Measurements from ENCODE around the gene HCN3. TPM values are rescaled to one million over a fixed set of nuclear protein-coding genes. Genes with fewer than 3 reads are reported as not detected.
A peak's percentile ranks its signal among the peaks of the same experiment; 100 is the strongest.

The HCN3 gene
- total and polyA plus RNA-seq, 2 of the 13 experiments (the other 11 are each of a cell fraction or from before 2014, with no cell fraction given) = 2.4 to 10.2 TPM

DNA sequence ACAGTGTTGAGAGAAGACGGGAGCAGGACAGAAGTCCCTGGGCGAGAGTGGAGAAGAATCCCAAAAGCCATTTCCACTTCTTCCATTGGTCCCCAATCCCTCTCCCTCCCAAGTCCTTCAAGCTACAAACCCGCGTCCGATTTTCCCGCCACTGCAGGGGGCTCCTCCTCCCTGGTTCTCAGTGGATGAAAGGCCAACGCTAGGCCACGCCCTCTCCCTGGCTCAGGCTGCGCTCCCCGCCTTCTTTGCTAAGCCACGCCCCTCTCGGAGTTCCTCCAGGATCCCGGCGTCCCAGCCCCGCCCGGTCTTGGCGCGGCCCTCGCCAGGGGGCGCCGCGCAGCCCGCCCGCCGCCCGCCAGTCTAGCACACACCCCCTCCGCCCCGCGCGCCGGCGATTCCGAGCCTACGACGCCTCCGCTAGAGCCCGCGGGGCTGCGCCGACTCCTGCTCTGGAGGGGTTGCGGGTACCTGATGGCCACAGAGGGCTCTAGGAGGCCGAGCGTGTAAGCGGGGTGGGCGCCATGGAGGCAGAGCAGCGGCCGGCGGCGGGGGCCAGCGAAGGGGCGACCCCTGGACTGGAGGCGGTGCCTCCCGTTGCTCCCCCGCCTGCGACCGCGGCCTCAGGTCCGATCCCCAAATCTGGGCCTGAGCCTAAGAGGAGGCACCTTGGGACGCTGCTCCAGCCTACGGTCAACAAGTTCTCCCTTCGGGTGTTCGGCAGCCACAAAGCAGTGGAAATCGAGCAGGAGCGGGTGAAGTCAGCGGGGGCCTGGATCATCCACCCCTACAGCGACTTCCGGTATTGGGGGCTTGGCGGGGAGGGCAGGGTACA, at the start of gene HCN3 (continued):
- TF ChIP-seq ARNTL (CRISPR knock-in tag; IDR thresholded peaks at IDR 0.05) = 0 out of 2 replicates have a peak, but pooled peaks have one; percentile 36
- peak; percentile 85 for TF ChIP-seq BORCS8-MEF2B (CRISPR knock-in tag; IDR thresholded peaks at IDR 0.05)
- peak; percentile 51 for TF ChIP-seq ASH2L (IDR thresholded peaks at IDR 0.05; ENCODE audit: insufficient read length, low read depth, low read length)
- TF ChIP-seq, protein P1, sequence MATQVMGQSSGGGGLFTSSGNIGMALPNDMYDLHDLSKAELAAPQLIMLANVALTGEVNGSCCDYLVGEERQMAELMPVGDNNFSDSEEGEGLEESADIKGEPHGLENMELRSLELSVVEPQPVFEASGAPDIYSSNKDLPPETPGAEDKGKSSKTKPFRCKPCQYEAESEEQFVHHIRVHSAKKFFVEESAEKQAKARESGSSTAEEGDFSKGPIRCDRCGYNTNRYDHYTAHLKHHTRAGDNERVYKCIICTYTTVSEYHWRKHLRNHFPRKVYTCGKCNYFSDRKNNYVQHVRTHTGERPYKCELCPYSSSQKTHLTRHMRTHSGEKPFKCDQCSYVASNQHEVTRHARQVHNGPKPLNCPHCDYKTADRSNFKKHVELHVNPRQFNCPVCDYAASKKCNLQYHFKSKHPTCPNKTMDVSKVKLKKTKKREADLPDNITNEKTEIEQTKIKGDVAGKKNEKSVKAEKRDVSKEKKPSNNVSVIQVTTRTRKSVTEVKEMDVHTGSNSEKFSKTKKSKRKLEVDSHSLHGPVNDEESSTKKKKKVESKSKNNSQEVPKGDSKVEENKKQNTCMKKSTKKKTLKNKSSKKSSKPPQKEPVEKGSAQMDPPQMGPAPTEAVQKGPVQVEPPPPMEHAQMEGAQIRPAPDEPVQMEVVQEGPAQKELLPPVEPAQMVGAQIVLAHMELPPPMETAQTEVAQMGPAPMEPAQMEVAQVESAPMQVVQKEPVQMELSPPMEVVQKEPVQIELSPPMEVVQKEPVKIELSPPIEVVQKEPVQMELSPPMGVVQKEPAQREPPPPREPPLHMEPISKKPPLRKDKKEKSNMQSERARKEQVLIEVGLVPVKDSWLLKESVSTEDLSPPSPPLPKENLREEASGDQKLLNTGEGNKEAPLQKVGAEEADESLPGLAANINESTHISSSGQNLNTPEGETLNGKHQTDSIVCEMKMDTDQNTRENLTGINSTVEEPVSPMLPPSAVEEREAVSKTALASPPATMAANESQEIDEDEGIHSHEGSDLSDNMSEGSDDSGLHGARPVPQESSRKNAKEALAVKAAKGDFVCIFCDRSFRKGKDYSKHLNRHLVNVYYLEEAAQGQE (IDR thresholded peaks at IDR 0.05; ENCODE audit: borderline replicate concordance in 1 of 2, low read depth in 1 of 2, low read length in 2 of 2) = peak in 1 of 2 experiments; percentile 25; a peak in 3 of 4 replicates
- no peak for TF ChIP-seq HHEX (CRISPR knock-in tag; IDR thresholded peaks at IDR 0.05)
- TF ChIP-seq, protein P2, sequence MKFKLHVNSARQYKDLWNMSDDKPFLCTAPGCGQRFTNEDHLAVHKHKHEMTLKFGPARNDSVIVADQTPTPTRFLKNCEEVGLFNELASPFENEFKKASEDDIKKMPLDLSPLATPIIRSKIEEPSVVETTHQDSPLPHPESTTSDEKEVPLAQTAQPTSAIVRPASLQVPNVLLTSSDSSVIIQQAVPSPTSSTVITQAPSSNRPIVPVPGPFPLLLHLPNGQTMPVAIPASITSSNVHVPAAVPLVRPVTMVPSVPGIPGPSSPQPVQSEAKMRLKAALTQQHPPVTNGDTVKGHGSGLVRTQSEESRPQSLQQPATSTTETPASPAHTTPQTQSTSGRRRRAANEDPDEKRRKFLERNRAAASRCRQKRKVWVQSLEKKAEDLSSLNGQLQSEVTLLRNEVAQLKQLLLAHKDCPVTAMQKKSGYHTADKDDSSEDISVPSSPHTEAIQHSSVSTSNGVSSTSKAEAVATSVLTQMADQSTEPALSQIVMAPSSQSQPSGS (CRISPR knock-in tag; IDR thresholded peaks at IDR 0.05) = 0 out of 2 replicates have a peak, but pooled peaks have one; percentile 21
- TF ChIP-seq, protein P3, sequence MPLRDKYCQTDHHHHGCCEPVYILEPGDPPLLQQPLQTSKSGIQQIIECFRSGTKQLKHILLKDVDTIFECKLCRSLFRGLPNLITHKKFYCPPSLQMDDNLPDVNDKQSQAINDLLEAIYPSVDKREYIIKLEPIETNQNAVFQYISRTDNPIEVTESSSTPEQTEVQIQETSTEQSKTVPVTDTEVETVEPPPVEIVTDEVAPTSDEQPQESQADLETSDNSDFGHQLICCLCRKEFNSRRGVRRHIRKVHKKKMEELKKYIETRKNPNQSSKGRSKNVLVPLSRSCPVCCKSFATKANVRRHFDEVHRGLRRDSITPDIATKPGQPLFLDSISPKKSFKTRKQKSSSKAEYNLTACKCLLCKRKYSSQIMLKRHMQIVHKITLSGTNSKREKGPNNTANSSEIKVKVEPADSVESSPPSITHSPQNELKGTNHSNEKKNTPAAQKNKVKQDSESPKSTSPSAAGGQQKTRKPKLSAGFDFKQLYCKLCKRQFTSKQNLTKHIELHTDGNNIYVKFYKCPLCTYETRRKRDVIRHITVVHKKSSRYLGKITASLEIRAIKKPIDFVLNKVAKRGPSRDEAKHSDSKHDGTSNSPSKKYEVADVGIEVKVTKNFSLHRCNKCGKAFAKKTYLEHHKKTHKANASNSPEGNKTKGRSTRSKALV (CRISPR knock-in tag; IDR thresholded peaks at IDR 0.05) = no peak
- no peak for TF ChIP-seq ZNF292 (CRISPR knock-in tag; IDR thresholded peaks at IDR 0.05; ENCODE audit: borderline replicate concordance, low read depth)
- TF ChIP-seq NCOA2 (CRISPR knock-in tag; IDR thresholded peaks at IDR 0.05) = peak; percentile 19; the same call in 1 of the 2 replicates
- 0 out of 2 replicates have a peak, but pooled peaks have one; percentile 22 for TF ChIP-seq ZNF792 (CRISPR knock-in tag; IDR thresholded peaks at IDR 0.05)
- no peak; the same call in 1 of the 2 replicates for TF ChIP-seq CEBPG (CRISPR knock-in tag; IDR thresholded peaks at IDR 0.05)
- TF ChIP-seq, protein P4, sequence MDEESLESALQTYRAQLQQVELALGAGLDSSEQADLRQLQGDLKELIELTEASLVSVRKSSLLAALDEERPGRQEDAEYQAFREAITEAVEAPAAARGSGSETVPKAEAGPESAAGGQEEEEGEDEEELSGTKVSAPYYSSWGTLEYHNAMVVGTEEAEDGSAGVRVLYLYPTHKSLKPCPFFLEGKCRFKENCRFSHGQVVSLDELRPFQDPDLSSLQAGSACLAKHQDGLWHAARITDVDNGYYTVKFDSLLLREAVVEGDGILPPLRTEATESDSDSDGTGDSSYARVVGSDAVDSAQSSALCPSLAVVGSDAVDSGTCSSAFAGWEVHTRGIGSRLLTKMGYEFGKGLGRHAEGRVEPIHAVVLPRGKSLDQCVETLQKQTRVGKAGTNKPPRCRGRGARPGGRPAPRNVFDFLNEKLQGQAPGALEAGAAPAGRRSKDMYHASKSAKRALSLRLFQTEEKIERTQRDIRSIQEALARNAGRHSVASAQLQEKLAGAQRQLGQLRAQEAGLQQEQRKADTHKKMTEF (CRISPR knock-in tag; IDR thresholded peaks at IDR 0.05) = 0 out of 2 replicates have a peak, but pooled peaks have one; percentile 48
- peak; percentile 76 for TF ChIP-seq SKI (IDR thresholded peaks at IDR 0.05; ENCODE audit: partially characterized antibody)
- TF ChIP-seq, protein P5, sequence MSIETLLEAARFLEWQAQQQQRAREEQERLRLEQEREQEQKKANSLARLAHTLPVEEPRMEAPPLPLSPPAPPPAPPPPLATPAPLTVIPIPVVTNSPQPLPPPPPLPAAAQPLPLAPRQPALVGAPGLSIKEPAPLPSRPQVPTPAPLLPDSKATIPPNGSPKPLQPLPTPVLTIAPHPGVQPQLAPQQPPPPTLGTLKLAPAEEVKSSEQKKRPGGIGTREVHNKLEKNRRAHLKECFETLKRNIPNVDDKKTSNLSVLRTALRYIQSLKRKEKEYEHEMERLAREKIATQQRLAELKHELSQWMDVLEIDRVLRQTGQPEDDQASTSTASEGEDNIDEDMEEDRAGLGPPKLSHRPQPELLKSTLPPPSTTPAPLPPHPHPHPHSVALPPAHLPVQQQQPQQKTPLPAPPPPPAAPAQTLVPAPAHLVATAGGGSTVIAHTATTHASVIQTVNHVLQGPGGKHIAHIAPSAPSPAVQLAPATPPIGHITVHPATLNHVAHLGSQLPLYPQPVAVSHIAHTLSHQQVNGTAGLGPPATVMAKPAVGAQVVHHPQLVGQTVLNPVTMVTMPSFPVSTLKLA (IDR thresholded peaks at IDR 0.05) = no peak
- TF ChIP-seq, protein P6, sequence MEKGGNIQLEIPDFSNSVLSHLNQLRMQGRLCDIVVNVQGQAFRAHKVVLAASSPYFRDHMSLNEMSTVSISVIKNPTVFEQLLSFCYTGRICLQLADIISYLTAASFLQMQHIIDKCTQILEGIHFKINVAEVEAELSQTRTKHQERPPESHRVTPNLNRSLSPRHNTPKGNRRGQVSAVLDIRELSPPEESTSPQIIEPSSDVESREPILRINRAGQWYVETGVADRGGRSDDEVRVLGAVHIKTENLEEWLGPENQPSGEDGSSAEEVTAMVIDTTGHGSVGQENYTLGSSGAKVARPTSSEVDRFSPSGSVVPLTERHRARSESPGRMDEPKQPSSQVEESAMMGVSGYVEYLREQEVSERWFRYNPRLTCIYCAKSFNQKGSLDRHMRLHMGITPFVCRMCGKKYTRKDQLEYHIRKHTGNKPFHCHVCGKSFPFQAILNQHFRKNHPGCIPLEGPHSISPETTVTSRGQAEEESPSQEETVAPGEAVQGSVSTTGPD (CRISPR knock-in tag; IDR thresholded peaks at IDR 0.05) = no peak
- no peak for TF ChIP-seq ZNF138 (CRISPR knock-in tag; IDR thresholded peaks at IDR 0.05; ENCODE audit: low read depth)
- TF ChIP-seq AGO2 (optimal IDR thresholded peaks at IDR 0.05; ENCODE audit: low read depth, low read length) = no peak
